GM18861 (cell line): ENCODE results near the gene STARD3.
A peak's percentile ranks its signal among the peaks of the same experiment; 100 is the strongest.
"Not testable (repeated sequence)": the region's sequence is repeated elsewhere in the genome, so short reads cannot be mapped to it uniquely, and the experiment has no call there.

Source experiments
- ATAC-seq: cut with Tn5 transposase; IDR thresholded peaks from one replicate; pipeline ENCODE4 v1.9.1; 2021; ENCODE audit not compliant: unreplicated experiment

The STARD3 gene

GRCh38 chr17:39687101-39687545 is 50.2 kb downstream of the STARD3 start:
- ATAC-seq: no peak

GRCh38 chr17:39687546-39688474 is 50.9 kb downstream of the STARD3 start, which contains the start of gene PGAP3:
PGAP3 (minus strand) TSS chr17:39688057; CDS start chr17:39688014, 43 bp downstream.
- ATAC-seq: peak; percentile 85

GRCh38 chr17:39688475-39688835 is 51.5 kb downstream of the STARD3 start:
- ATAC-seq: no peak

GRCh38 chr17:39688945-39689344 is 52.0 kb downstream of the STARD3 start:
- no peak for ATAC-seq

GRCh38 chr17:39694593-39694992 is 57.6 kb downstream of the STARD3 start:
- ATAC-seq: no peak

- ATAC-seq: no peak
These were observed 58.1 kb downstream of the STARD3 start for GRCh38 chr17:39695089-39695474.

GRCh38 chr17:39696731-39697130 is 59.8 kb downstream of the STARD3 start:
- ATAC-seq: no peak

GRCh38 chr17:39697961-39698360 is 61.0 kb downstream of the STARD3 start:
- no peak for ATAC-seq

GRCh38 chr17:39699157-39699817 is 62.3 kb downstream of the STARD3 start:
- ATAC-seq: not testable (repeated sequence)

GRCh38 chr17:39699818-39700147 is 62.8 kb downstream of the STARD3 start, which contains the start of gene ERBB2:
ERBB2 (plus strand) TSS chr17:39700064; CDS start chr17:39700239, 175 bp downstream.
- no peak for ATAC-seq

GRCh38 chr17:39700148-39700987 is 63.4 kb downstream of the STARD3 start:
- no peak for ATAC-seq

- no peak for ATAC-seq
These were observed 64.3 kb downstream of the STARD3 start for GRCh38 chr17:39701012-39701783.

- no peak for ATAC-seq
These were observed 65.0 kb downstream of the STARD3 start for GRCh38 chr17:39701784-39702422.

- ATAC-seq: no peak
These were observed 66.3 kb downstream of the STARD3 start for GRCh38 chr17:39702901-39703893.

- ATAC-seq: no peak
These were observed 67.0 kb downstream of the STARD3 start for GRCh38 chr17:39703913-39704312.

GRCh38 chr17:39704821-39705551 is 68.0 kb downstream of the STARD3 start:
- ATAC-seq: no peak

GRCh38 chr17:39705786-39706348 is 68.9 kb downstream of the STARD3 start:
- ATAC-seq: no peak

- ATAC-seq: no peak
These were observed 69.4 kb downstream of the STARD3 start for GRCh38 chr17:39706383-39706782.
